Loucy (cell line): ENCODE measurements around the gene IDH3G.

Source experiments
- H2AFZ ChIP-seq: fragments of 200-600 bp; sonication (generic); 2 replicates; pipeline ENCODE4 v1.6.0; 2016; ENCODE audit warnings: antibody characterized with exemption, mild to moderate bottlenecking, low read length, moderate library complexity
- H3F3A ChIP-seq: fragments of 200-600 bp; 2 replicates; pipeline ENCODE4 v1.6.0; 2016; ENCODE audit warnings: antibody characterized with exemption, low read depth, mild to moderate bottlenecking
- H3K27me3 ChIP-seq: fragments of 200-600 bp; sonication (generic); 2 replicates; pipeline ENCODE4 v1.6.1; 2014; ENCODE audit warnings: low read length, mild to moderate bottlenecking; ENCODE audit not compliant: insufficient read depth, poor library complexity, severe bottlenecking
- H3K36me3 ChIP-seq: fragments of 200-600 bp; sonication (generic); 2 replicates; pipeline ENCODE4 v1.6.1; 2016; ENCODE audit warnings: low read length; ENCODE audit not compliant: insufficient read depth
- H3K4me1 ChIP-seq: fragments of 200-600 bp; sonication (generic); 2 replicates; pipeline ENCODE4 v1.5.1; 2014; ENCODE audit warnings: low read length, mild to moderate bottlenecking; ENCODE audit not compliant: insufficient read depth, poor library complexity, severe bottlenecking
- H3K4me2 ChIP-seq: fragments of 200-600 bp; sonication (generic); 2 replicates; pipeline ENCODE4 v1.6.0; 2014; ENCODE audit warnings: antibody characterized with exemption, low read length, low read depth, mild to moderate bottlenecking; ENCODE audit not compliant: poor library complexity, severe bottlenecking
- H3K4me3 ChIP-seq: fragments of 200-600 bp; sonication (generic); 2 replicates; pipeline ENCODE4 v1.5.1; 2014; ENCODE audit warnings: low read length, mild to moderate bottlenecking, mixed read lengths; ENCODE audit not compliant: poor library complexity, severe bottlenecking
- H3K79me2 ChIP-seq: fragments of 200-600 bp; sonication (generic); 2 replicates; pipeline ENCODE4 v1.6.1; 2014; ENCODE audit warnings: low read length; ENCODE audit not compliant: insufficient read depth
- H3K9ac ChIP-seq: fragments of 200-600 bp; sonication (generic); 2 replicates; pipeline ENCODE4 v1.6.0; 2014; ENCODE audit warnings: mild to moderate bottlenecking, low read depth, low read length, moderate library complexity; ENCODE audit not compliant: poor library complexity, severe bottlenecking
- H3K9me2 ChIP-seq: fragments of 200-600 bp; sonication (generic); replicated peaks from 2 replicates; pipeline ENCODE4 v1.6.1; 2016; ENCODE audit warnings: low read depth, low read length, mixed read lengths
- H3K9me3 ChIP-seq: fragments of 200-600 bp; sonication (generic); 2 replicates; pipeline ENCODE4 v1.6.1; 2014; ENCODE audit warnings: mild to moderate bottlenecking, antibody characterized with exemption, low read length, low read depth; ENCODE audit not compliant: insufficient read depth
- H4K20me1 ChIP-seq: fragments of 200-600 bp; sonication (generic); 2 replicates; pipeline ENCODE4 v1.6.0; 2014; ENCODE audit warnings: antibody characterized with exemption, low read length, mild to moderate bottlenecking; ENCODE audit not compliant: insufficient read depth, poor library complexity, severe bottlenecking
- CTCF ChIP-seq: fragments of 200-600 bp; sonication (generic); conservative IDR thresholded peaks from 2 replicates; pipeline ENCODE4 v1.5.1; 2014; ENCODE audit warnings: mild to moderate bottlenecking, antibody characterized with exemption, low read length
- EZH2phosphoT487 ChIP-seq: fragments of 200-600 bp; IDR thresholded peaks from 2 replicates; pipeline ENCODE4 v1.6.1; 2018; ENCODE audit warnings: antibody characterized with exemption, mild to moderate bottlenecking, moderate library complexity, borderline replicate concordance

Gene IDH3G

GRCh38 chrX:153738056-153738605 is 56.0 kb downstream of the IDH3G start:
- H2AFZ ChIP-seq, result no peak overlapping the region

GRCh38 chrX:153736871-153737441 is 57.2 kb downstream of the IDH3G start:
- H4K20me1 ChIP-seq, result no peaks in the 10 kb centered on the region
- H3K36me3 ChIP-seq, result no peaks in the 10 kb centered on the region
- H3K4me3 ChIP-seq, result no peak overlapping the region
- no peak for TF ChIP-seq EZH2phosphoT487
- no peak for TF ChIP-seq CTCF
- peaks cover 9% of the 10 kb centered on the region for H3K4me1 ChIP-seq
- no peak overlapping the region for H3K4me2 ChIP-seq
- H3K9me3 ChIP-seq, result no peaks in the 10 kb centered on the region
- H3F3A ChIP-seq, result no peaks in the 10 kb centered on the region
- no peaks in the 10 kb centered on the region for H3K79me2 ChIP-seq
- H3K9me2 ChIP-seq, result no peaks in the 10 kb centered on the region
- H2AFZ ChIP-seq, result no peak overlapping the region
- H3K9ac ChIP-seq, result no peak overlapping the region
- no peaks in the 10 kb centered on the region for H3K27me3 ChIP-seq

More at GRCh38 chrX:153738056-153738605, 56.0 kb downstream of the IDH3G start:
- no peak overlapping the region for H3K4me2 ChIP-seq
- H3K36me3 ChIP-seq, result no peaks in the 10 kb centered on the region
- TF ChIP-seq EZH2phosphoT487 (no peak), CTCF (no peak)
- H3K4me3 ChIP-seq, result no peak overlapping the region
- H3K9me2 ChIP-seq, result no peaks in the 10 kb centered on the region
- no peaks in the 10 kb centered on the region for H4K20me1 ChIP-seq
- no peaks in the 10 kb centered on the region for H3K27me3 ChIP-seq
- no peak overlapping the region for H3K9ac ChIP-seq
- H3K79me2 ChIP-seq, result no peaks in the 10 kb centered on the region
- H3K4me1 ChIP-seq, result peaks cover 9% of the 10 kb centered on the region
- no peaks in the 10 kb centered on the region for H3F3A ChIP-seq
- H3K9me3 ChIP-seq, result no peaks in the 10 kb centered on the region

- H3K9ac ChIP-seq, result no peak overlapping the region
- no peak overlapping the region for H3K4me2 ChIP-seq
- no peaks in the 10 kb centered on the region for H4K20me1 ChIP-seq
- no peaks in the 10 kb centered on the region for H3K36me3 ChIP-seq
- H3K79me2 ChIP-seq, result no peaks in the 10 kb centered on the region
- no peak for TF ChIP-seq CTCF
- TF ChIP-seq EZH2phosphoT487, result no peak
- H3K4me3 ChIP-seq, result no peak overlapping the region
- H3K9me2 ChIP-seq, result no peaks in the 10 kb centered on the region
- no peaks in the 10 kb centered on the region for H3K27me3 ChIP-seq
- H3K9me3 ChIP-seq, result no peaks in the 10 kb centered on the region
- no peaks in the 10 kb centered on the region for H3F3A ChIP-seq
- no peak overlapping the region for H2AFZ ChIP-seq
- peaks cover 9% of the 10 kb centered on the region for H3K4me1 ChIP-seq
These were observed 57.9 kb downstream of the IDH3G start for GRCh38 chrX:153736071-153736820.
